ENCODE data around the gene EFCAB12. TPM values are rescaled to one million over a fixed set of nuclear protein-coding genes. Genes with fewer than 3 reads are reported as not detected.

EFCAB12 gene
- total RNA-seq, 1 donor from 2014 or later: 6.0 TPM

- peaks cover 29% of the 10 kb centered on the region for H3K4me1 Mint-ChIP-seq (ENCODE audit: unreplicated experiment)
- H3K27ac Mint-ChIP-seq: no peak overlapping the region
- no peak for DNase-seq (ENCODE audit: extremely low spot score, unreplicated experiment)
- no peak for TF ChIP-seq CTCF (conservative IDR thresholded peaks at IDR 0.05)
- no peaks in the 10 kb centered on the region for H3K9me3 Mint-ChIP-seq
- peaks cover 15% of the 10 kb centered on the region for H3K27me3 Mint-ChIP-seq
- no peak overlapping the region for H3K4me3 Mint-ChIP-seq
- H3K36me3 Mint-ChIP-seq: peaks cover 4% of the 10 kb centered on the region
Observed at GRCh38 chr3:129425213-129425612, 3.2 kb downstream of the EFCAB12 start.

- no peak overlapping the region for H3K4me3 Mint-ChIP-seq
- no peak overlapping the region for H3K27ac Mint-ChIP-seq
Observed at GRCh38 chr3:129424185-129424841, 4.1 kb downstream of the EFCAB12 start.

GRCh38 chr3:129422897-129423296 lies 5.5 kb downstream of the EFCAB12 start:
- H3K27me3 Mint-ChIP-seq: peaks cover 13% of the 10 kb centered on the region
- DNase-seq (ENCODE audit: extremely low spot score, unreplicated experiment): no peak
- no peak overlapping the region for H3K27ac Mint-ChIP-seq
- no peaks in the 10 kb centered on the region for H3K36me3 Mint-ChIP-seq
- no peaks in the 10 kb centered on the region for H3K9me3 Mint-ChIP-seq
- TF ChIP-seq CTCF (conservative IDR thresholded peaks at IDR 0.05): no peak
- H3K4me1 Mint-ChIP-seq (ENCODE audit: unreplicated experiment): peaks cover 18% of the 10 kb centered on the region
- H3K4me3 Mint-ChIP-seq: no peak overlapping the region

More at GRCh38 chr3:129424185-129424841, 4.1 kb downstream of the EFCAB12 start:
- DNase-seq (ENCODE audit: extremely low spot score, unreplicated experiment): no peak
- no peak for TF ChIP-seq CTCF (conservative IDR thresholded peaks at IDR 0.05)
- peaks cover 29% of the 10 kb centered on the region for H3K4me1 Mint-ChIP-seq (ENCODE audit: unreplicated experiment)
- H3K9me3 Mint-ChIP-seq: no peaks in the 10 kb centered on the region
- H3K36me3 Mint-ChIP-seq: peaks cover 4% of the 10 kb centered on the region
- peaks cover 15% of the 10 kb centered on the region for H3K27me3 Mint-ChIP-seq

- TF ChIP-seq CTCF (conservative IDR thresholded peaks at IDR 0.05): no peak
- no peak for DNase-seq (ENCODE audit: extremely low spot score, unreplicated experiment)
- no peak overlapping the region for H3K4me3 Mint-ChIP-seq
- no peaks in the 10 kb centered on the region for H3K36me3 Mint-ChIP-seq
- H3K4me1 Mint-ChIP-seq (ENCODE audit: unreplicated experiment): peaks cover 15% of the 10 kb centered on the region
- no peak overlapping the region for H3K27ac Mint-ChIP-seq
- no peaks in the 10 kb centered on the region for H3K9me3 Mint-ChIP-seq
- peaks cover 9% of the 10 kb centered on the region for H3K27me3 Mint-ChIP-seq
Observed at GRCh38 chr3:129421988-129422745, 6.3 kb downstream of the EFCAB12 start.

GRCh38 chr3:129421236-129421883 lies 7.1 kb downstream of the EFCAB12 start:
- H3K27ac Mint-ChIP-seq: no peak overlapping the region

More at GRCh38 chr3:129421236-129421883, 7.1 kb downstream of the EFCAB12 start:
- Mint-ChIP-seq H3K36me3 (no peaks in the 10 kb centered on the region), H3K4me3 (no peak overlapping the region), H3K27me3 (peaks cover 9% of the 10 kb centered on the region), H3K9me3 (no peaks in the 10 kb centered on the region), H3K4me1 (ENCODE audit: unreplicated experiment) (peaks cover 15% of the 10 kb centered on the region)
- no peak for DNase-seq (ENCODE audit: extremely low spot score, unreplicated experiment)
- TF ChIP-seq CTCF (conservative IDR thresholded peaks at IDR 0.05): no peak

Data from type B pancreatic cell (in vitro differentiated cells).